NK-92 treated with Interleukin-12 subunit alpha and Interleukin-12 subunit beta, amount 100 ng/mL, for 24 hours (cell line): ENCODE results near the gene EIF3M.
A peak's percentile ranks its signal among the peaks of the same experiment; 100 is the strongest.

Experiments
- DNase-seq: peaks from one replicate; lab custom pipeline; 2025; lab: John Stamatoyannopoulos, UW

EIF3M gene

GRCh38 chr11:32583459-32584271 is at the start of gene EIF3M:
EIF3M (plus strand) TSS chr11:32583831; CDS start chr11:32583888, 57 bp downstream.
- DNase-seq: peak; percentile 94

DNA sequence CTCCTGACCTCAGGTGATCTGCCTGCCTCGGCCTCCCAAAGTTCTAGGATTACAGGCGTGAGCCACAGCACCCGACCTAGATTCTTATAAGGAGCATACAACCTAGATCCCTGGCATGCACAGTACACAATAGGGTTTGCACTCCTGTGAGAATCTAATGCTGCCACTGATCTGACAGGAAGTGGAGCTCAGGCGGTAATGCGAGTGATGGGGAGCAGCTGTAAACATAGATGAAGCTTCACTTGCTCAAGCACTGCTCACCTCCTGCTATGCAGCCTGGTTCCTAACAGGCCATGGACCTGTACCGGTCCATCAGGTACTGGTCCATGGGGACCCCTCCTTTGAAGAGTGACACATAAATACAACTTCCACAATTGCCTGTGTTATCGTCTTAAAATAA is 44.8 kb upstream of the EIF3M start:
- DNase-seq: no peak

DNA sequence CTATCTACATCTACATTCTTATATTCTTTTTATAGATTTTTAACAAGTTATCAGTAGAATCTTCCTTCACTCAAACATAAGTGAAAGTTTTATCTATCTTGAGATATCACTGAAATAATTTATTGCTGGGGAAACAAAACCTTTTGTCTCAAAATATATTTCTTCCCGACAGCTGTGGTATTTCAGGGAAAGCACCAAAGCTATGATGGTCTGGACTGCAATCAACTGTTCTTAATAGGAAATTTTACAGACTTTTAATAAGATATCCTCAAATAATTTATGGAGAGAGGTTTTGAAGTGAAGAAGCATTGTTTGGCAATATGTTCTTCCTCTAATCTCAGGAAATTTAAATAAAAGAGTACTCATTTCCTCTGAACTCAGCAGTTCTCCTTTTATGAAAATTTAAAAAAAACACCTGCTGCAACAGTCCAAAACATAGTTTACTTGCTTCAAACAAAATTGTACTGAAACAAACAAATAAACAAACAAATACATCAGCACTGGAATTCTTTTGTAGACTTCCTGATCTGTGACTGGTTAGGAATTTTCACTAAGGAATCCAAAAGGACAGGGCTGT is 33.9 kb upstream of the EIF3M start:
- DNase-seq: no peak

GRCh38 chr11:32550207-32550606 is 33.4 kb upstream of the EIF3M start:
- DNase-seq: no peak

DNA sequence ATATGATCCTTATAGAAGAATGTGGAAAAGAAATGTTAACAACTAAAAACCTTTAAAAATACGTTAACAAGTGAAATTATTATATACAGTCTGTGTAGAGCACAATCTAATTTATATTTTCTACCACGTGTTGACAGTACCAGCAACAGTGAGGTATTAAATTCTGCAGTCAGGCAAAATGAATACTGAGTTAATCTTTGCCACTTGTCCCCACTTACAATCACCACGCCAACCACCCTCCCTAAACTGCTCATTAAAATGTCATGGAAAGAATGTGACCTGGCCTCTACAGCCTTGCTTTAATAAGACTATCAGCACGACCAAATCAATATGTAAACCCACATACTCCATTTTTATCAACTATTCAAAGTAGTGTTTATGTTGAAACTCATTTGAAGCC is 28.5 kb upstream of the EIF3M start:
- DNase-seq: no peak

GRCh38 chr11:32555895-32556294 is 27.7 kb upstream of the EIF3M start:
- no peak for DNase-seq

DNA sequence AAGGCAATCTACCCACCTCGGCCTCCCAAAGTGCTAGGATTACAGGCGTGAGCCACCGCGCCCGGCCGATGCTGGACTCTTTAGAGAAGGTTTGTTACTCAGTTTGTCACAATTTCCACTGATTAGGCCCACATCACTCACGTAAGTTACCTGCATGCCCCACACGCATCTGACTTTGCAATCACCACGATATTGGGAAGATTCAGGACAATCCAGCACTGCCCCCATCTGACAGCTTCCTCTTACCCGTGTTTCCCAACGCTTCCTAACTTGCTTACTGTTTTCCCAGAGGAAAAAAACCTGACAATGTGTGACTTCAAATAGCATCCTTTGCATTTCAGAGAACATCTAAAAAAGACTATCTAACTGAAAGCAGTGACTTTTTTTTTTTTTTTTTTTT is 21.8 kb upstream of the EIF3M start:
- DNase-seq: no peak

DNA sequence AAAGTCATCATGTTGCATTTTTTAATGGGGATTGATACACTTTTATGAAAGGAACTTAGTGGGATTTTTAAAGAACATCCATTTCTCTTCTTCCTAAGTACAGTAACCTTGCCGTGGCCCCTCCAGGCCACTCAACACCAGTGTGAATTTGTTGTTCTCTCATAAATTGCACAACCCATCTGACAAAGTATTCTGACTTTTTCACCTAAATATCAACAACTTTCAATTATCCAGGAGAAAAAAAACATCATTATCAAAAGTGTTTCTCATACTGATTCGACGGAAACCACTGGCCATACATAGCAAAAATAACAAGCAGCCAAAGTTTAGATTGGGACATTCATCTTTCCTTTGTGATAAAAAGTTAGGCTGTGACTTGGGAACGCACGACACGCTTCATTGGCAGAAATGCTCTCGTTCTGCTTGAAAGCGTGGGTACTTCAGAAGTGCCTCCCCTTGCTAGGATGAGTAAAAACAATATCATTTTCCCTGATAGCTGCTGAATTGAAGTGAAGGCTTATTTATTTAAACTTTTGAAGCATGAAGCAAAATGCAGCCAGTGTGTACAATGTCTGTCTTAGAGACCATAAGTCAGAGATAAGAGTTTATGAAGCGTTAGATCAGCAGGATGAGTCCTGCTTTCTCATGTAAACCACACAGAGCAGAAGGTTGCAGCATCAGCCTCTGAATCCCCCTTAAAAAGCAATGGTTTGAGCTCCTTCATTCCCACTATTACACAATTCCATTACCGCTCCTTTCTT is 20.6 kb upstream of the EIF3M start:
- no peak for DNase-seq

- DNase-seq: no peak
These were observed 20.1 kb upstream of the EIF3M start for GRCh38 chr11:32563600-32563959.

- no peak for DNase-seq
These were observed 17.1 kb upstream of the EIF3M start for GRCh38 chr11:32566517-32566916.

DNA sequence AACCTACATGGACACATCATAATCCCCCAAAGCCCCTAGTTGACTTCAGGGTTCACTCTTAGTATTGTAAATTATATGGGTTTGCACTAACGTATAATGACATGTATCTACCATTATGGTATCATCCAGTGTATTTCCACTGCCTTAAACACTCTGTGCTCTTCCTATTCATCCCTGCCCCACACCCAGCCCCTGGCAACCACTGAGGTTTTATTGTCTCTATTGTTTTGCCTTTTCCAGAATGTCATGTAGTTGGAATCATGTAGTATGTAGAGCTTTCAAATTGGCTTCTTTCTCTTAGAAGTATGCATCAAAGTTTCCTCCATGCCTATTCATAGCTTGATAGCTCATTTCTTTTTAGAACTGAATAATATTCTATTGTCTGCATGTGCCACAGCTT is 16.5 kb upstream of the EIF3M start:
- no peak for DNase-seq

- no peak for DNase-seq
These were observed 14.2 kb upstream of the EIF3M start for GRCh38 chr11:32569313-32569881.

DNA sequence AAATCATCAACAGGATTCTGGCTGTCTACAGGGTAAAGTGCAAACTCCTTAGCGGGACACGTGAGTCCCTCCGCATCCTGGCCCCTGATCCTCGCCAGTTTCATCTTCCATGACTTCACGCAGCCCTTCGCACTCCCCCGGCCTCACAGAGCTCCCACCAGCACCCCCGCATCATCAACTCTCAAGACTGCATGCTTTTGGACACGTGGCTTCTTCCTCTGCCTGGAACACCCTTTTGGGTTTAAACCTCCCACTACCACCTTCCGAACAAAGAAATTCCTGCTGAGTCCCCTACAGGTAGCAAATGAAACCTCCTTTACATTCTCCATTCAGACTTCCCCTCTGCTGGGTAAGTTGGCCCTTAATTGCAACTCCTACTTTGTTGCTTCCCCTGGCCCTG is 12.6 kb upstream of the EIF3M start:
- no peak for DNase-seq

- no peak for DNase-seq
These were observed 10.4 kb upstream of the EIF3M start for GRCh38 chr11:32573228-32573627.

DNA sequence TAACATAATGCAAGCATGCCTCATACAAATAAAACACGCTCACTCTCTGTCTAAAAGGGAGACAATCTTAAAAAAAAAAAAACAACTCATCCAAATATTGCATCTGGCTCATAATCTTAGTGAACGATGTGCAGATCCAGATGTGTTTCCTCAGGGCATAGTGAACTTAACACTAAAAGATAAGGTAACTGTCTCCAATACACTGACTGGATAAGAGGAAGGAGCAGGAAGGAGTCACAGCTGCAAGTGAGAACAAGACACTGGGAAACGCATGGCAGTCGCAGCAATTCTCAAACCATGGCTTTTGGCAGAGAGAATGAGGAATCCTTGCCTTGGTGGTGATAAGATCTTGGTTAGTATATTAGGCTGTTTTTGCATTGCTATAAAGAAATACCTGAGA is 9.2 kb upstream of the EIF3M start:
- DNase-seq: no peak

DNA sequence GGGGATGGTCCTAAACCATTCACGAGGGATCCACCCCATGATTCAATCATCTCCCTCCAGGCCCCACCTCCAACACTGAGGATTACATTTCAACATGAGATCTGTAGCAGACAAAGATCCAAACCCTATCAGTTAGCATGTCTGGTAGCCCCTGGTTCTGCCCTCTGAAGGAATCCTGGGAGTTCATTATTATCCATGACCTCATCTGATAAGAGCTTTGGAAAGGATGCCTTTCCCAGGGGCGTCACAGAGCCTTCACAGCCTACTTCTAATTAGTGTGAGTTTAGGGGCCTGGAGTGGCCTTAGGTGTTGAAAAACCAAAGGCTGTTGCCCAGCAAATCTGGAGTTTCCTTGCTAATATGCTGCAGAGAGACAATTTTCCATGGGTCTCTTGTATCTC is 8.6 kb upstream of the EIF3M start:
- DNase-seq: no peak

DNA sequence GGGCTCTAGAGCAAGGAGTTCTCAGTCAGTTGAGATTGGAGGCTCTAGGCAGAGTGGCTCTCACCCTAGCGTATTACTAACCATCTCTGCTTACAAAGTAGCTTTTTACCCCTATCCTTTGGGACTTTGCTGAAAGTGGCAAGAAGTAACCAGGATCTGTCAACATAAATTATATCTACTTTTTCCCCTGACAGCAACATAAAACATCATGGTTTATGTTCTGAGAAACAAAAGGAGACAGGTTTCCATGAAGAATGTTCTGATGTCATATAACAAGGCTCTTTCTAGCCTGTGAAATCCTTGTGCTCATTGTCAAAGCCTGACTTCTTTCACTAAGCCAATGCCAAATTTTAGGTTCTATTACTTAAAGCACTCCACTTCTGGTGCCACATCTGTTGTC is 7.2 kb upstream of the EIF3M start:
- no peak for DNase-seq

DNA sequence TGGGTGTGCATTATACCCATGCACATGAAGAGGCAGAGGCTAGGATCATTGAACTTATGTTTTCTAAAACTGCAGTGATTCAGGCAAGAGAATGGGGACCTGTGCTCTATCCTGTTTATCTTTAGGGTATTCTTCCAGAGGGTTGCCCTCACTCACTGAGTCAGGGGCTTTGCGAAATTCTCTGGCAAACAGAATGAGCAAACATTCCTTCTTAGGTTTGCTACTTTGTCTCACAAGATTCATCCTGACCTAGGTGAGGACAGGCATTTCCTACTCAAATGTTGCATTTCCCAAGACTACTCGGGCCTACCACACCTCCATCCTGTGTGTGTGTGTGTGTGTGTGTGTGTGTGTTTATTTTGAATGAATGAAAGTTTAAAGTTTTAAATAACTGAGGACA is 2.7 kb upstream of the EIF3M start:
- DNase-seq: no peak

GRCh38 chr11:32581556-32581955 is 2.1 kb upstream of the EIF3M start:
- DNase-seq: no peak

DNA sequence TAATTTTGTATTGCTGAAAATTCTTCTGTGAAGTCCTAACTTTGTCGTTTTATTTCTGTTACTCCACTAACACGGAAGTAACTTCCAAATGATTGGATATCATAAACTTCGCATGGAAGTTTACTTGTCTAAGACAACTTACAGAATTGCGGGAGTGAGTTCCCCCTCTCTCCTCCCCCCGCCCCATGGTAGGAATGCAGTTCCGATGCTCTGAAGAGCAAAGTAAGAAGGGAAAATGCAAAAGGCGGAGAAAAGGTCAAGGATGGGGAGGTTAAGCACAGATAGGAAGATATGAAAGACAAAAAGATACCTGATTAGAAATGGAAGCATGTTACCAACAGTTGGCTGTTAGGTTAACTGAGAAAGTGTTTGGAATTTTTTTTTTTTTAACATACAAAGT is 1.3 kb downstream of the EIF3M start:
- DNase-seq: no peak

- no peak for DNase-seq
These were observed 3.1 kb downstream of the EIF3M start for GRCh38 chr11:32586576-32587190.

DNA sequence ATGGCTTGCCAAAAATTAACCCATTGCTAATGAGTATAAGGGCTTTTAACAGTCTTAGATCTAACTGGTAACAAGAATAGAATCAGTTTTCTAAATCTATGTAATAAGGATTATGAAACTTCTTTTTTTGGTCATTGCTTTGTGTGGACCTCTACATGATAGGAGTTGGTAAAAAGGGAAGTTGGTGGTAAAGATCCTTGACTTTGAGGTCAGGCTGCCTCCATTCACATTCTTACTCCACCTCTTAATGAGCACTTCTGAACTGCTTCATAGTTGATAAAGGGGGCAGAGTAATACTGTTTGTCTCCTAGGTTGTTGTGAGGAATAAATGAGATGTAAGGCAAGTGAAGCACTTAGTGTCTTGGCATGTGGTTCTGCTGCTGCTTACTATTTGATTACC is 10.6 kb downstream of the EIF3M start:
- no peak for DNase-seq
